Measurements from ENCODE around the gene ZBTB21.

GRCh38 chr21:42006765-42007164 is 3.4 kb downstream of the ZBTB21 start:
- TF ChIP-seq PATZ1 (CRISPR knock-in tag; IDR thresholded peaks at IDR 0.05; ENCODE audit: borderline replicate concordance) (no peak), ARNTL (CRISPR knock-in tag; IDR thresholded peaks at IDR 0.05; ENCODE audit: borderline replicate concordance, low read depth) (no peak), ESRRG (CRISPR knock-in tag; IDR thresholded peaks at IDR 0.05) (no peak), CSRNP3 (CRISPR knock-in tag; IDR thresholded peaks at IDR 0.05) (no peak), CREB5 (CRISPR knock-in tag; IDR thresholded peaks at IDR 0.05; ENCODE audit: low read depth) (no peak), RARB (CRISPR knock-in tag; IDR thresholded peaks at IDR 0.05) (no peak), CSDC2 (CRISPR knock-in tag; IDR thresholded peaks at IDR 0.05) (no peak), ZNF70 (CRISPR knock-in tag; IDR thresholded peaks at IDR 0.05) (no peak)
